Measurements from ENCODE around the gene SAMD8.
"Not testable (repeated sequence)": the region's sequence is repeated elsewhere in the genome, so short reads cannot be mapped to it uniquely, and the experiment has no call there.

SAMD8 gene

DNA sequence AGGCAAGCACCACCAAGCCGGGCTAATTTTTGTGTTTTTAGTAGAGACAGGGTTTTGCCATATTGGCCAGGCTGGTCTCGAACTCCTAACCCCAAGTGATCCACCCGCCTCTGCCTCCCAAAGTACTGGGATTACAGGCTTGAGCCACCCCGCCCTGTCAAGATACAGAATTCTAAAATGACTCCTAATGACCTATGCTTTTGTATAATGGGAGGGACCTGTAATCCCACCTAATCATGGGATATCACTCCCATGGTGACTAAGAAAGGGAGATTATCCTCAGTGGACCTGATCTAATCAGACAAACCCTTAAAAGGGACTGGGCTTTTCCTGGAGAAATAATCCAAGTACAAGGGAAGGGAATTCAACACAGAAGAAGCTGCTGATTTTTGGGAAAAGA, 28.8 kb downstream of the SAMD8 start:
- no peak for DNase-seq (ENCODE audit: low read depth)

DNA sequence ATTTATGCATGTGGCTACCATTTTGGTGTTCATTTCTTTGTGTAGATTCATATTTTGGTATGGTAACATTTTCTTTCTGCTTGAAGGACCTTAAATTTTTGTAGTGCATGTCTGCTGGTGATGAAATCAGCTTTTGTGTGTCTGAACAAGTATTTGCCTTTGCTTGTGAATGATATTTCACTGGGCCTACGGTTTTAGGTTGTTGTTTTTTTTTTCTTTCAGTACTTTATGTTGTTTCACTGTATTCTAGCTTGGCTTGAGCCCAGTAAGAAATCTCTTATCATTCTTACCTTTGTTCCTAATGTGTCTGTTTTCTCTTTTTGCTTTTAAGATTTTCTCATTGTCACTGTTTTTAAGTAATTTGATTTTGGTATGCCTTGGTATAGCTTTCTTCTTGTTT, 31.9 kb downstream of the SAMD8 start:
- no peak for DNase-seq (ENCODE audit: low read depth)

DNA sequence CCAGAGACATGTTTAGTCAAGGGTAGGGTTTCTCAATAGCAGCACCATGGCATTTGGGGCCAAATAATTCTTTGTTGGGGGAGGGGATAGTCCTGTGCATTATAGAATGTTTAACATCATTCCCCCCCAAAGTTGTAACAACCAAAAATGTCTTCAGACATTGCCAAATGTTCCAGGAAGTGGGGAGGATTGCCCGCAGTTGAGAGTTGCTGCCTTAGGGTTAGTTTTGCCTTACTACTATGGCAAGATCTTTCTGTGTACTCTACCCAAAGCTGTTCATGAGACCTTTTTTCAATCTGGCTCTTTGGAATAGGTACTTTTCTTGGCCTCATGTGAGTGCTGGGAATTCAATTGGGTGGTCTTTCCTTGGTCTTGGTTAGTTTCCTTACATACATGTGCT, 34.1 kb downstream of the SAMD8 start:
- DNase-seq (ENCODE audit: low read depth), result no peak

DNA sequence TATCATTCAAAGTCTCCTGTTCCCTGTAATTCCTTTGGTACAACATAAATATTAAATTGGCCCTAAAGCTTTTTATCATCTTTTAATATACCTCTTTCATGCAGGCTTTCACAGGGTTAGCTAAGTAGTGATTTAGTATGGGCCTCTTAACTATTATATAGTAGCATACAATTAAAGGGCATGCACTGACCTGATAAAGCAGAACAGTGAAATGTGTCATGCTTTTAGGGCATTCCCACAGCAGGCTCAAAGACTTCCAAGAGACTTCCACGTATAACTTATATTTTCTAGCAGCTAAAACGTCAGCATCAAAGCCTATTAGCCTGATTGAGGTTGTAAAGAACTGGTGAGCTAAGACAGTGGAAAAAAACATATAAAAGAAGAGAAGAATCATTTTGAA, 35.3 kb downstream of the SAMD8 start:
- DNase-seq (ENCODE audit: low read depth), result no peak

DNA sequence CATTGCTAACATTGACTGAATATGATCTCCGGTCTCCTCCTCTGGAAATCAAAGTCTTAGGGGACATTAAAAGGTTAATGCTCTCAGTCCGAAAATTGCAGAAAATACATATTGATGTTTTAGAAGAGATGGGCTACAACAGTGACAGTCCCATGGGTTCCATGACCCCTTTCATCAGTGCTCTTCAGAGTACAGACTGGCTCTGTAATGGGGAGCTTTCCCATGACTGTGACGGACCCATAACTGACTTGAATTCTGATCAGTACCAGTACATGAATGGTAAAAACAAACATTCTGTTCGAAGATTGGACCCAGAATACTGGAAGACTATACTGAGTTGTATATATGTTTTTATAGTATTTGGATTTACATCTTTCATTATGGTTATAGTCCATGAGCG, 39.2 kb downstream of the SAMD8 start:
- DNase-seq (ENCODE audit: low read depth), result no peak

DNA sequence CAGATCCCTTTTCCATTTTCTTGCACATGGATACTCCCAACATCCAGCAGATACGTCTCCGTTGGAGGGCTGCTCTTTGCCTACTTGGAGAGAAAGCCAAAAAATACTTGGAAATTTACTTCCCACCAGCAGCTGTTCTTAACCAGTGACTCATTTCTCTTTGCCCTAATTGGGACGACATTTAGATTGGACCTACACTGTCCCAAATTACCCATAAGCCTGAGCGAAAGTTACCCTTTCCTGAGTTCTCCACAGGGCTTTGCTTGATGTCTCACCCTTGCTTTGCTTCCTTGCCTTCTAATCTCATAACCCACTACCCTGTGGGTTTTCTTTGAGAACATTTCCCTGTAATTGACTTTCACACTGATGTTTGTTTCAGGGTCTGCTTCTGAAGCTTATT, 48.1 kb downstream of the SAMD8 start:
- no peak for DNase-seq (ENCODE audit: low read depth)

DNA sequence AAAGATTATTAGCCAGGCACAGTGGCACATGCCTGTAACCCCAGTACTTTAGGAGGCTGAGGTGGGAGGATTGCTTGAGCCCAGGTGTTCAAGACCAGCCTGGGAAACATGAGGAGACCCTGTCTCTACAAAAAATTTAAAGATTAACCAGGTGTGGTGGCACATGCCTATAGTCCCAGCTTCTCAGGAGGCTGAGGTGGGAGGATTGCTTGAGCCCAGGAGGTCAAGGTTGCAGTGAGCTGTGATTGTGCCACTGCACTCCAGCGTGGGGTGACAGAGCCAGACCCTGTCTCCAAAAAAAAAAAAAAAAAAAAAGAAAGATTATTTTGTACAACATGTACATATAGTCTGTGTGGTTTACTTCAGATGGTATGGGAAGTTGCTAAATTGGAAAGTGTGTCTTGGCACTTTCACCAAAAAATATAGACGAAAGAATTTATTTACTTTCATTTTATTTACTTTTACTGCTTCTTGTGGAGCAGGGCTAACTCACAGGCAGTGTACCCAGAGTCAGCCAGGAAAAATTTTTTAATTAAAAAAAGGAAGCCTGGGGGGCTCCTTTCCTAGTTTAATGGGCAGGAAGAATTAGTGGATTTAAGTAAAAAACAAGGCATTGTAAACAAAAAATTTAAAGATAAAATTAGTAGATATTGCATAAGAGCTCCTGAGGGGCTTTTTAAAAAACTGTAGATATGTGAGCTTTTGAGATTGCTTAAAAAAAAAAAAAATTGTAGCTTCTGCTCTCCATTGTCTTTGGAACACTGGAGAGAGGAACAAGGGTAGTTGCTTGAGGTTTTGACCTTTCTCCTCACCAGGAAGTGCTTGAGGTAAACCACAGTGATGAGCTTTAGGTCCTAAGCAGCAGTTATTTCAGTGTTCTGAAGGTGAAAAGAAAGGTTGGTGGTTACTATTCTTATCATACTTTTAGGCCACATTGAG, 54.5 kb downstream of the SAMD8 start:
- DNase-seq (ENCODE audit: low read depth), result no peak

DNA sequence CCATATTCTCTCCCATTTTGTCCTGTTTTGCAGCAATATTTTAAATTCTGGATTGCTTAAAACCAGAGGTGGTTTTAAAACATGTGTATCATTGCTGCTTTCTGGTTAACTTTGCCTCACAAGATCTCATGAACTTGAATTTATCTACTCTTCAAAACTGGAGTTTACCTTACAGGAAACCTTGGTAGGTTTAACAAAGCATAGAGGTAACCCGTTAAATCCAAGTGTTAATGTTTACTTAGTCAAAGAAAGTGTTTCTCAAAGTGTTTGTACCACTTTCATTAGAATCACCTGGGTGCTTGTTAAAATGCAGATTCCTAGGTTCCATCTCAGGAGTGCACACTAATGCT, 55.1 kb downstream of the SAMD8 start:
- no peak for DNase-seq (ENCODE audit: low read depth)

DNA sequence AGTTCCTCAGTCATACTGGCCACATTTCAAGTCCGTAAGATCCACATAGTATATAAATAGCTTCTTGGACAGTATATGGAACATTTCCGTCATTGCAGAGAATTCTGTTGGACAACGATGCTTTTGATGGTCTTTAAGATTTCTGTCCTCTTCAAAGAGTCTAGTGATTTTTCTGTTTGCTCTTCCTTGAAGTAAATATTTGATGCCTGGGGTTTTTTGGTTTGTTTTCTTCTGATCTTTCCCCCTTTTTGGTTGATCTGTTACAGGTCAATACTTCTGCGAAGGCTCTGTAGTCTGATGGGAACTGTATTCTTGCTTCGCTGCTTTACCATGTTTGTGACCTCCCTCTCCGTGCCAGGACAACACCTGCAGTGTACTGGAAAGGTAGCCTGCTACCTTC, 56.8 kb downstream of the SAMD8 start:
- no peak for DNase-seq (ENCODE audit: low read depth)

DNA sequence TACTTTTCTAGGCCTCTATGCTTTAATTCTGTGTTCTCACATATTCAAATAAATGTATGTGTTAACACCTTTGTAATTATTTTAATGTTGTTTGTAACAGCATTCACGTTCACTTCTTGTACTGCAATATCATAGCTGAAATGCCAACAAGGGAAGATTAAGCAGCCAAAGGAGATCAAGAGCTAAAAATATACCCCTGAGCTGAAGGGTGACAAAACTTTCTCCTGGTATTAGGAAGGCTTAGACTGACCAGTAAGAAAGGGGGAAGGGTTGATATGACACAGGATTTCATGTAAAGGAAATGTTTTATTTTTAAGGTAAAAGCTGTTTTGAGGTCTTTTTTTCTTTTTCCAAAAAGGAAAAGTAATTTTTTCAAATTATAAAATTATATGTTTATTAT, 58.8 kb downstream of the SAMD8 start:
- no peak for DNase-seq (ENCODE audit: low read depth)

DNA sequence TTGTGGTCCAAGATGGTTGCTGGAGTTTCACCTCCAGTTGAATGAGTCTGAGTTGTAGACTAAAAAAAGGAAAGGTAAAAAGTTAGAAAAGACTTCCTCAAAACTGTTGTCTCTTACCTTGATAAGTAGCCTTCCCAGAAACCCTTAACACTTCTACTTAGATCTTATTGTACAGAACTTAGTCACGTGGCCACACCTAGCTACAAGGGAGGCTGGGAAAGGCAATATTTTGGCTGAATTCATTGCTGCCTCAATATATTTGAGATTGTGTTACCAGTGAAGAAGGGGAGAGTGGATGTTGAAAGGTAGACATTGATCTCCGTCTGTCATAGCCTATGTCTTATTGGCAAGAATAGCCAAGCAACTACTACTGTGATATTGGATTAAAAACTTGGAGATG, 63.6 kb downstream of the SAMD8 start:
- no peak for DNase-seq (ENCODE audit: low read depth)

DNA sequence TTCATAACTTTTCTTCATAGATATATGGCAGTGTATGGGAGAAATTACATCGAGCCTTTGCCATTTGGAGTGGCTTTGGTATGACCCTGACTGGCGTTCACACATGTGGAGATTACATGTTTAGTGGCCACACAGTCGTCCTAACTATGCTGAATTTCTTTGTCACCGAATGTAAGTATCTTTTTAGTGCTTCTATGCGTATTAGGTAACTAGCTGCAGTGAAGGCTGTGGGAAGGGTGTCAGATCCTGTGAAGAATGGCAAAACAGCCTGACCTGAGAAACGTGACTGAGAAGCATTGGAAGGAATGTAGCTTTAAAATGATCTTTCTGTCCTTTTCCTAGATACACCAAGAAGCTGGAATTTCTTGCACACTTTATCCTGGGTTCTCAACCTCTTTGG, 64.6 kb downstream of the SAMD8 start:
- no peak for DNase-seq (ENCODE audit: low read depth)

DNA sequence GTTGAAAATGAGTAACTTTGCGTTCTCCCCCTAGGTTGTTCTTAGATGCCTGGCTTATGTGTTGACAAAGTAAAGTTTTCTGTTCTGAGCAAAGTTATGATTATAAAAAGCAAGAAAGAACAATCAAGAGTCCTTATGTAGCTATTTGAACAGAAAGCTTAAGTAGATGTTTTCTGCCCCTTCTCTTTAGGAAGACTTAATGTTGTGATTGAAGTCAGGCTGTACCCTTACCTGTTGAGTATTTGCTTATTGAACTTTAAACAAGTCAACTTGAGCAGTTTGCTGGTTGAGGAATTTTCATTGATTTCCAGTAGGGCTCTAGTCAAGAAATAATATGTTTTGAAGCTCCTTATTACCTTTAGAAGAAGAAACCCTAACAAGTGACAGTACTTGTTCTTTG, 65.3 kb downstream of the SAMD8 start:
- no peak for DNase-seq (ENCODE audit: low read depth)

DNA sequence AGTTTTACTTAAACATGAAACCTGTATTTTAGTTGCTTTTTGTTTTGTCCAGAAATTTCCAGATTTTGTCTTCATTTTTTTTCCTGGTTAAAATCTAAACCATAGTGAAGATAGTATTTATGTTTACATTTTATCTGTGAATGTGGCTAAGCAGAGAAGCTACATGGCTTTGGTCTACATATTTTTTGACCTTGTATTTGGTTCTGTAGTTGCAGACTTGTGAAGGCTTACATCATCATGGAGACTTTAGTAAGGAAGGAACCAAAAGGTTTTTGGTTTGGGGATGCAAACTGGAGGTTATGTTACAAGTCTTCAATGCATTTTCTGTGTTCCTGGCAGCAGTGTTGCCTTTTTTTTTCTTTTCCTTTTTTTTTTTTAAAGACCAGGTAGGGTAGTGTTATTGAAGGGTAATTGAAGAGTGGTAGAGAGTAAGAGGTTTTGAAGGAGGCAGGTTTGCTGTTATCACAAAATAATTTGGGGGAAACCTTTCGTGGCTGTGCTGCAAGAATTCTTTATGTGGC, 68.3 kb downstream of the SAMD8 start:
- DNase-seq (ENCODE audit: low read depth), result no peak

DNA sequence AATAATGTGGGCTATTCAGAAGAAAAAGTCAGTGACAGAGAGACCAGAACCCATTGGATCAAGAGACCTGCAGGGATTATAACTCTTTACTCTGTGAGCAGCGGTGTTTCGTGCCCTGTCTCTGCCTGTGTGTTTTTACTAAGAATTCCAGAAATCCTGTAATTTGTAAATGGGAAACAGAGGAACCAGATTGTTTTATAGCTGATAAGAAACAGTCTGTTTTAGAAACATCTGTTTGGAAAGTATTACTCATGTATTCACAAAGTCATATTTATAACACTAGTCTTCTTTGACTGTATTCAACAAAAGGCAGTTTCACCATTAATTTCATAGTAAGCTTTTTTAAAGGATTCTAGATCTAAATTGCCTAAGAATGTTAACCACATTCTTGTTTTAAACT, 69.1 kb downstream of the SAMD8 start:
- no peak for DNase-seq (ENCODE audit: low read depth)

DNA sequence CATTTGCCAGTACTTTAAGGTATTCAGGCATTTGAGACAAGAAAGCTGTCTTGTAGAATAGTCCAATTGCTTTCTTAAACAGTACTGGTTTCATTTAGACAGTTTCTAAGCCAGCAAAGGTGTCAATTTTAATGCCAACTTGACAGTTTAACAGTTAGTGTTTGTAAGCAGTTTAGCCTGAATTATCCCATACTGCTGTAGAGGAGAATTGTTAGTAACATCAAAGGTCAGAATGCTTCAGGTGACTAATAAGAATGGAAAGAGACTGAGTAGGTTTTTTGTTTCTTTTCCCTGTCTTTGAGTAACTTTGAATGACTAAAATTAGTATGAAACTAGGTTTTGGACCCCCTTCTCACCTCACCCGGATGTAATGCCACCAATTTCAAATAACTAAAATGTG, 69.6 kb downstream of the SAMD8 start:
- DNase-seq (ENCODE audit: low read depth), result no peak

DNA sequence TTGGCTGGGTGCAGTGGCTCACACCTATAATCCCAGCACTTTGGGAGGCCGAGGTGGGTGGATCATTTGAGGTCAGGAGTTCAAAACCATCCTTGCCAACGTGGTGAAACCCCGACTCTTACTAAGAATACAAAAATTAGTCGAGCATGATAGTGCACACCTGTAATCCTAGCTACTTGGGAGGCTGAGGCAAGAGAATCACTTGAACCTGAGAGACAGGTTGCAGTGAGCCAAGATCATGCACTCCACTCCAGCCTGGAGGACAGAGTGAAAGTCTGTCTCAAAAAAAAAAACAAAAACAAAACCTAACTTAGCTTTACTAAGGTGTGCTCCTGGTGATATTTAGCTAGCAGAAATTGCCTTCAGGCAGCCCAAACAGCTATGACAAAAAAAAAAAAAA, 74.9 kb downstream of the SAMD8 start:
- DNase-seq (ENCODE audit: low read depth), result no peak

DNA sequence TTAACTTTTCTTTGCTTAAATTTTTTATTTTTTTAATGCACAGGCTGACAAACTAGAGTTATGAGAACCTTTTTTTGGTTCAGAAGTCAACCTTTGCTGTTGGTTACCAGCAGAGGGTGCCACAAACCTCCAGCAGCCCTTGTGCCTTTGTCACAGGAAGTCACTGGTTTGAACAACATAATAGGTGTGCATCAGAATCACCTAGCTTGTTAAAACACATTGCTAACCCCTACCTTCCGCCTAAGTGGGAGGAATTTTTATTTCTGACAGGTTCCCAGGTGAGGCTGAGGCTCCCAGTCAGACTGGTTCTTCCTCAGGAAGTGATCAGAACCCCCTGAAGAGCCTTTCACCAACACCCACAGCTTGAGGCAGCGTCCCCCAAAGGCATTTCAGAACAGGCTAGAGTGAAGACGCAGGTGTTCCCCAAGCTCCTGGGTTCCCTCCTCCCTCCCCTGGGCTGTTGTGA, 76.5 kb downstream of the SAMD8 start:
- DNase-seq (ENCODE audit: low read depth), result no peak

DNA sequence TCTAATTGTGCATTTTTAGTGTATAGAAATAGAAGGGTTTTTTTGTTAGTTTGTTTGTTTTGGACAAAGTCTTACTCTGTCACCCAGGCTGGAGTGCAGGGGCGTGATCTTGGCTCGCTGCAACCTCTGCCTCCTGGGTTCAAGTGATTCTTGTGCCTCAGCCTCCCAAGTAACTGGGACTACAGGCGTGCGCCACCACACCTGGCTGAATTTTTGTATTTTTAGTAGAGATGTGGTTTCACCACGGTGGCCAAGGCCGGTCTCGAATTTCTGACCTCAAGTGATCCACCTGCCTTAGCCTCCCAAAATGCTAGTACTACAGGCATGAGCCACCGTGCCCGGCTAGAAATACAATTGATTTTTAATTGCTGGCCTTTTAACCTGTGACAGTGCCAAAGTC, 77.1 kb downstream of the SAMD8 start:
- DNase-seq (ENCODE audit: low read depth), result not testable (repeated sequence)

DNA sequence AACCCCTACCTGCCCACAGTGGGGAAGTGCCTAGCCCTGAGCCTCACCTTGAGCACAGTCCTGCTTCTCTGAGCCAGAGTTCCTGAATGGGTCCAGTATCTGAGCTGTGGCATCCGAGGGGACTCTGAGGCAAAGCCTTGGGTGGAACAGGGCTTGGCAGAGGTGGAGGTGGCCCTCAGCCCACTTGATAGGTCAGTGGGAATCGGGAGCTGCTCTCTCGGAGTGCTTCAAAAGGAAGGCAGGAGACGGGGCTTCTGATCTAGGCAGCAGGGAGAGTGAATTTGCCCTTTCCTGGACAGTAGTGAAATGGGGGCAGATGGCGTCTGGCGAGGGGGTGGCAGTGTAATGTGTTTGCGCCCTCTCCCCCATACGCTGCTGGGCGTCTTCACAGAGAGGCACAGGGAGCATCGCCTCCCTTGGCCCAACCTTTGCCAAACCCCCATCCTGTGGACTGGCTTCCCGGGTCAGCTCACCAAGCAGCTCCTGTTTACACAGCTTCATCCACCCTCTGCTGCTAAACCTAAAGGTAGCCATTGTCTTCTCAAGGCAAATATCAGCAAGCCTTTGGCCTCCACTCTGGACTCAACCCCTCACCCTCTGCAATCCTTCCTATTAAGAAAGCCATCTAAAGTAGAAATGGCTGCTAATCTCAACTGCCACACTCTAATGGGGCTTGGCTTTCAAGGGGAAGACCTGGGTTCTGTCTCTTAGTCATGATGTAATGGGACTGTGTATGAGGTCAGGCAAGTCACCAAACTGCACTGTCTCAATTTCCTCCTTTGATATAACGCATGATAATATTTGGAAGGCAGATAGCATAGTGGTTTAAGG, 78.0 kb downstream of the SAMD8 start:
- no peak for DNase-seq (ENCODE audit: low read depth)

DNA sequence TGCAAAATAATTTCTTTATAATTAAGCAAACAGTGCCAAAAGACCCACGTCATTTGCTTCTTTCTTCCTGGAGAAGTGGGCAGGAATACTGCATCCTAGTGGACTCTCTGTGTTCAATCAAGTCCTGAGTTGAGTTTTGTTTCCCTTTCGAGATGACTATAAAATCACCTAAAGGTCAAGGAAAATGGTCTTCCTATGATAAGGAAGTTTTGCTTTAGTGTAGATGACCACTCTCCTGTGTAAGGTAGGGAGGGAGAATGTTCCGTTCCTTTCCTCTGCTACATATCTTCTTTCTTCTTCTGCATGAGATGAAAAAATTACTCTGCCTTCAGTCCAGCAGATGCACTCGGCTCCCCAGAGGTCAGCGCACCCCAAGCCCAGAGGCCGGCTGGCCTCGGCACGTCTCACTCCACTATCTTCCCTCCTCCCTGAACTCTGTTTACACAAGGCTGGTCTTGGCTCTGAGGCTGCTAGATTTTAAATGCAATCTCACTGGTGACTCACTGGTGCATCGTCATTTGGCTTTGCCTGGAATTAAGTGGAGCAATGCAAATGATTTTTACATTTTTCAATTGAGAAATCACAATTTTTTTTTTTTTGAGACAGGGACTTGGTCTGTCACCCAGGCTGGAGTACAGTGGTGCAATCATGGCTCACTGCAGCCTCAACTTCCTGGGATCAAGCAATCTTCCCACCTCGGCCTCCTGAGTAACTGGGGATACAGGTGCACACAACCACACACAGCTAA, 80.5 kb downstream of the SAMD8 start:
- peak; percentile 83 for DNase-seq (ENCODE audit: low read depth)

DNA sequence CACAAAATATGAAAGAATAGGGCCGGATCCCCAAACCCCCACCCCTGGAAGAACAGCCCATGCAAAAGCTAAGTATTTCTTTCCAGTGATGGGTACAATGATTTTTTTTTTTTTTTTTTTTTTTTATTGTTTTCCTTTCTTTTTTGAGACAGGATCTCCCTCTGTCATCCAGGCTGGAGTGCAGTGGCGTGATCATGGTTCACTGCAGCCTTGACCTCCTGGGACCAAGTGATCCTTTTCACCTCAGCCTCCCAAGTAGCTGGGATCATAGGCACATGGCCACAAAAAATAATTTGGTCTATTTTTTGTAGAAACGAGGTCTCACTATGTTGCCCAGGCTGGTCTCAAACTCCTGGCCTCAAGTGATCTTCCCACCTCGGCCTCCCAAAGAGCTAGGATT, 83.2 kb downstream of the SAMD8 start:
- not testable (repeated sequence) for DNase-seq (ENCODE audit: low read depth)
